Lung (tissue), 12 donors: ENCODE measurements around the gene RMDN2. TPM values are rescaled to one million over a fixed set of nuclear protein-coding genes. Genes with fewer than 3 reads are reported as not detected.
"Not testable (repeated sequence)": the region's sequence is repeated elsewhere in the genome, so short reads cannot be mapped to it uniquely, and the experiment has no call there.

ENCODE experiments used
- ATAC-seq: fragments of 200-7000 bp; cut with Tn5 transposase; one replicate; pipeline ENCODE4 v1.9.1; 2020; ENCODE audit warnings: moderate number of reproducible peaks; ENCODE audit not compliant: insufficient read depth, low FRiP score
- DNase-seq, 3 donors: peaks; one replicate each; pipeline ENCODE4 v3.0.0-alpha.2; 2013 to 2017
- H3K27ac ChIP-seq, 2 donors: one replicate each; pipeline ENCODE4 v1.5.1; 2013; ENCODE audit warnings: mild to moderate bottlenecking in 2 of 2, moderate library complexity in 2 of 2, control low read depth in 1 of 2, inconsistent platforms in 1 of 2, low read depth in 1 of 2, low read length in 1 of 2
- H3K27me3 ChIP-seq, 3 donors: one replicate each; pipeline ENCODE4 v1.5.1; 2013; ENCODE audit warnings: low read length in 2 of 3; ENCODE audit not compliant: control insufficient read depth in 3 of 3, insufficient read depth in 3 of 3
- H3K36me3 ChIP-seq, 4 donors: one replicate each; pipeline ENCODE4 v1.5.1; 2013; ENCODE audit warnings: low read length in 4 of 4, mild to moderate bottlenecking in 1 of 4, moderate library complexity in 1 of 4; ENCODE audit not compliant: control insufficient read depth in 4 of 4, insufficient read depth in 4 of 4
- H3K4me1 ChIP-seq, 5 donors: one replicate each; pipeline ENCODE4 v1.5.1; 2013; ENCODE audit warnings: low read length in 5 of 5, mild to moderate bottlenecking in 2 of 5, moderate library complexity in 1 of 5; ENCODE audit not compliant: control insufficient read depth in 5 of 5, insufficient read depth in 5 of 5
- H3K4me3 ChIP-seq: one replicate; pipeline ENCODE4 v1.5.1; 2013; ENCODE audit warnings: mild to moderate bottlenecking, control low read depth, moderate library complexity
- H3K9ac ChIP-seq, 2 donors: one replicate each; pipeline ENCODE4 v1.5.1; 2013; ENCODE audit warnings: low read length in 2 of 2, control low read depth in 1 of 2; ENCODE audit not compliant: insufficient read depth in 1 of 2
- H3K9me3 ChIP-seq, 4 donors: one replicate each; pipeline ENCODE4 v1.5.1; 2013; ENCODE audit warnings: low read length in 3 of 4, mild to moderate bottlenecking in 1 of 4, moderate library complexity in 1 of 4; ENCODE audit not compliant: control insufficient read depth in 4 of 4, insufficient read depth in 3 of 4
- WGBS, 2 donors: extraction: QIAGEN DNeasy Blood & Tissue Kit; methylation state at CpG; one replicate each; pipeline ENCODE4 v1.1.7; 2013; 5-methylcytosine and 5-hydroxymethylcytosine counted together
- polyA plus RNA-seq, 2 donors: library from polyadenylated mRNA; stranded (reverse); fragments of 200-250 nt; gene quantifications; one replicate each; pipeline ENCODE4 v1.2.1, GENCODE V29; 2013
- total RNA-seq, 2 donors: library from RNA; depleted of rRNA in 1 of 2; stranded (reverse); fragments of >200 nt in 1 of 2; gene quantifications; one replicate each; pipeline ENCODE4 v1.2.1, GENCODE V29; 2014 to 2021
- TF ChIP-seq, protein P1 (sequence below): IDR thresholded peaks from 2 replicates; pipeline ENCODE4 v1.5.1; 2012; ENCODE audit warnings: mild to moderate bottlenecking; ENCODE audit errors: control extremely low read depth, extremely low read depth
- donor health status: control.
- donor health status: control.
- donor health status: Bipolar disorder and iron deficiency.
- donor health status: healthy.
- donor health status: DM: yes; HTN: yes; CAD: no.

RMDN2 gene
- total and polyA plus RNA-seq, 4 donors, result 7.7 to 37.9 (median 18.3) TPM

DNA sequence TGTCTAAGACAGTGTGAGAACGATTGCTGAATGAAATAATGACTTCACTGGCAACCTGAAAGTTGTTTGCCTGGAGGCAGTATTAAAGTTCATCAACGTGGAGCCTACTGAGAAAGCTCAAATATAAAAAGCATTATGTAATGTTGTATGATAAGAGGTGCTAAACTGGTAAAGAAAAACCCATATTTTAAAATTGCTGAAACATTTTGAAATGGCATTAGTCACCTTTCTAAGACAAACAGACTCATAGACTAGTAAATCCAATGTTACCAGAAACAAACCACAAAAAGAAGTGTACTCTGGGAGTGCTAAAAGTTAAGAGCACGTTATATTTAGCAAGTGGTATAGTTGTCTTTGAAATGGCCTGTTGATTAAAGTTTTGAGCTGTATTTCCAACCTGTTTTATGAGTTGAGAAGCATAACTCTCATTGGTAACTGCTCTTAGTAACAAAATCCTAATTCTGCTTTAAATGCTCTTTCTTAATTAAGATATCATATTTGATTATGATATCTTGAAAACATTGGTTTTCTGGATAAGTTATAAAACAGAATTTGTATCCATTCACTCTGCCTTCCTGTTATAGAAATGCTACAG is 88.2 kb downstream of the RMDN2 start:
- peaks cover 0 to 2% (median 0%) of the 10 kb centered on the region in 4 donors for H3K9me3 ChIP-seq
- 65 to 83% methylated on average over 3 of the region's 3 CpGs for WGBS, 2 donors
- TF ChIP-seq, protein P1, sequence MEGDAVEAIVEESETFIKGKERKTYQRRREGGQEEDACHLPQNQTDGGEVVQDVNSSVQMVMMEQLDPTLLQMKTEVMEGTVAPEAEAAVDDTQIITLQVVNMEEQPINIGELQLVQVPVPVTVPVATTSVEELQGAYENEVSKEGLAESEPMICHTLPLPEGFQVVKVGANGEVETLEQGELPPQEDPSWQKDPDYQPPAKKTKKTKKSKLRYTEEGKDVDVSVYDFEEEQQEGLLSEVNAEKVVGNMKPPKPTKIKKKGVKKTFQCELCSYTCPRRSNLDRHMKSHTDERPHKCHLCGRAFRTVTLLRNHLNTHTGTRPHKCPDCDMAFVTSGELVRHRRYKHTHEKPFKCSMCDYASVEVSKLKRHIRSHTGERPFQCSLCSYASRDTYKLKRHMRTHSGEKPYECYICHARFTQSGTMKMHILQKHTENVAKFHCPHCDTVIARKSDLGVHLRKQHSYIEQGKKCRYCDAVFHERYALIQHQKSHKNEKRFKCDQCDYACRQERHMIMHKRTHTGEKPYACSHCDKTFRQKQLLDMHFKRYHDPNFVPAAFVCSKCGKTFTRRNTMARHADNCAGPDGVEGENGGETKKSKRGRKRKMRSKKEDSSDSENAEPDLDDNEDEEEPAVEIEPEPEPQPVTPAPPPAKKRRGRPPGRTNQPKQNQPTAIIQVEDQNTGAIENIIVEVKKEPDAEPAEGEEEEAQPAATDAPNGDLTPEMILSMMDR, result no peak

DNA sequence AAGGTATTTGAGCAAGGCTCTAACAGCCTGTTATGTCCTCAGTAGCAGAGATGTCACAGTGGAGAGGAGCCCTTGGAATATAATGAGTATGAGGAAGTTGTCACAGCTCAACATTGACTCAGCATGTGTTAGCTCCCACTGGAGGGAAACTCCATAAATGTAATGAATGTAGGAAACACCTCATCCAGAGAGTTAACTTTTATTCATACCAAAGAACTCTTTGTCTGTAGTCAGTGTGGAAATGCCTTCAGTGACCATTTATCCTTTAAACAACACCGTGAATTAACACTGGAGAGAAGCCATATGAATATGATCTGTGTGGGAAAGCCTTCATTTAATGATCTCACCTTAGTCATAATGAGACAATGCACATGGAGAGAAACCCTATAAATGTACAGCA is 91.1 kb downstream of the RMDN2 start:
- Histone ChIP-seq H3K36me3 (peaks cover 0 to 5% (median 1%) of the 10 kb centered on the region in 4 donors), H3K27me3 (no peaks in the 10 kb centered on the region), H3K4me1 (peaks cover 0 to 2% (median 0%) of the 10 kb centered on the region in 5 donors), H3K9ac (no peak overlapping the region), H3K27ac (no peak overlapping the region), H3K9me3 (no peaks in the 10 kb centered on the region), H3K4me3 (no peak overlapping the region)
- ATAC-seq (no peak), DNase-seq (no peak)
- TF ChIP-seq, protein P1, result no peak
- WGBS, 2 donors, result 90 to 93% methylated on average over 1 of the region's 1 CpG

More for the DNA sequence above, 88.2 kb downstream of the RMDN2 start:
- H3K4me3 ChIP-seq, result no peak overlapping the region
- H3K4me1 ChIP-seq, result peaks cover 0 to 2% (median 0%) of the 10 kb centered on the region in 5 donors
- H3K27me3 ChIP-seq, result no peaks in the 10 kb centered on the region
- DNase-seq (no peak), ATAC-seq (no peak)
- no peak overlapping the region for H3K9ac ChIP-seq
- H3K36me3 ChIP-seq, result peaks cover 0 to 10% (median 3%) of the 10 kb centered on the region in 4 donors
- no peak overlapping the region for H3K27ac ChIP-seq

DNA sequence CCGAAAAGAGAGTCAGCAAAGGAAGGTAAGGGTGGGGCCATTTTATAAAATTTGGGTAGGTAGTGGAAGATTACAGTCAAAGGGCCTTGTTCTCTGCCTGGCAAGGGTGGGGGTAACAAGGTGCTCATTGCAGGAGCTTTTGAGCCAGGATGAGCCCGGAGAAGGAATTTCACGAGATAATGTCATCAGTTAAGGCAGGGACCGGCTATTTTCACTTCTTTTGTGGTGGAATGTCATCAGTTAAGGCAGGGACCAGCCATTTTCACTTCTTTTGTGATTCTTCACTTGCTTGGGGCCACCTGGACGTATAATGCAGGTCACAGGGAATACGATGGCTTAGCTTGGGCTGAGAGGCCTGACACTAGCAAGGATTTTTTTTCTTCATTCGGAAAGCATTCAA is 92.7 kb downstream of the RMDN2 start:
- ATAC-seq (no peak), DNase-seq (no peak)
- Histone ChIP-seq H3K27me3 (no peaks in the 10 kb centered on the region), H3K4me1 (peaks cover 0 to under 1% (median 0%) of the 10 kb centered on the region in 5 donors), H3K27ac (no peak overlapping the region), H3K9ac (no peak overlapping the region), H3K36me3 (peaks cover 0 to 2% (median 0%) of the 10 kb centered on the region in 4 donors), H3K9me3 (no peaks in the 10 kb centered on the region), H3K4me3 (no peak overlapping the region)
- 80 to 95% methylated on average over 7 of the region's 7 CpGs for WGBS, 2 donors
- TF ChIP-seq, protein P1, result no peak

DNA sequence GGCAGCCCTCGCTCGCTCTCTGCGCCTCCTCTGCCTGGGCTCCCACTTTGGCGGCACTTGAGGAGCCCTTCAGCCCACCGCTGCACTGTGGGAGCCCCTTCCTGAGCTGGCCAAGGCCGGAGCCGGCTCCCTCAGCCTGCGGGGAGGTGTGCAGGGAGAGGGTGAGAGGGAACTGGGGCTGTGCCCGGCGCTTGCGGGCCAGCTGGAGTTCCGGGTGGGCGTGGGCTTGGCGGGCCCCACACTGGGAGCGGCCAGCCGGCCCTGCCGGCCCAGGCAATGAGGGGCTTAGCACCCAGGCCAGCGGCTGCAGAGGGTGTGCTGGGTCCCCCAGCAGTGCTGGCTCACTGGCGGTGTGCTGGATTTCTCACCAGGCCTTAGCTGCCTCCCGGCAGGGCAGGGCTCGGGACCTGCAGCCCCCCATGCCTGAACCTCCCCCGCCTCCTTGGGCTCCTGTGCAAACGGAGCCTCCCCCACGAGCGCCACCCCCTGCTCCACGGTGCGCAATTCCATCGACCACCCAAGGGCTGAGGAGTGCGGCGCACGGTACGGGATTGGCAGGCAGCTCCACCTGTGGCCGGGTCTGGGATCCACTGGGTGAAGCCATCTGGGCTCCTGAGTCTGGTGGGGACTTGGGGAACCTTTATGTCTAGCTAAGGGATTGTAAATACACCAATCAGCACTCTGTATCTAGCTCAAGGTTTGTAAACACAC is 95.4 kb downstream of the RMDN2 start:
- not testable (repeated sequence) for H3K36me3 ChIP-seq, H3K27ac ChIP-seq, ATAC-seq, DNase-seq, H3K4me3 ChIP-seq, H3K4me1 ChIP-seq, H3K9ac ChIP-seq, H3K27me3 ChIP-seq, H3K9me3 ChIP-seq
- 99% methylated on average over 32 to 33 of the region's 33 CpGs for WGBS, 2 donors
